Uterus (tissue), 2 donors: ENCODE results near the gene RNF111.

Source experiments
- CTCF ChIP-seq, 4 experiments: fragments of 200-600 bp in 2 of 4; fragments of 450-650 bp in 2 of 4; sonication (generic) in 2 of 4; IDR thresholded peaks; one replicate each; pipeline ENCODE4 v1.5.1; 2016 to 2019; ENCODE audit warnings: antibody characterized with exemption in 4 of 4, mild to moderate bottlenecking in 2 of 4, moderate library complexity in 1 of 4
- POLR2A ChIP-seq, 2 donors: fragments of 450-650 bp; IDR thresholded peaks; one replicate each; pipeline ENCODE4 v1.6.1; 2016; ENCODE audit warnings: antibody characterized with exemption in 2 of 2, mild to moderate bottlenecking in 1 of 2, moderate library complexity in 1 of 2

DNA sequence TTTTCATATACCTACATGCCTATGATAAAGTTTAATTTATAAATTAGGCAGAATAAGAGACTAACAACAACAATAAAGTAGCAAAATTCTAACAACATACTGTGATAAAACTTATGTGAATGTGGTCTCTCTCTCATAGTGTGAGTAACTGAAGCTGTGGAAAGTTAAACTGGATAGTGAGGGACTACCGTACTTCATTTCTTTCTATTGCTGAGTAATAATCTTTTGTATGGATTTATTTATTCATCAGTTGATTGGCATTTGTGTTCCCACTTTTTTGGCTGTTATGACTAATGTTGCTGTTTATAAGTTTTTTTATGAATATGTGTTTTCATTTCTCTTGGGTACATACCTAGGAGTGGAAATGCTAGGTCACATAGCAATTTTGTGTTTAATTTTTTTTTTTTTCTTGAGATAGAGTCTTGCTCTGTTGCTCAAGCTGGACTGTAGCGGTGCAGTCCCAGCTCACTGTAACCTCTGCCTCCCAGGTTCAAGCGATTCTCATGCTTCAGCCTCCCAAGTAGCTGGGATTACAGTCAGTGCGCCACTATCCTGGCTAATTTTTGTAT, 41.0 kb downstream of the RNF111 start:
- TF ChIP-seq CTCF (IDR thresholded peaks at IDR 0.05) (no peak), POLR2A (IDR thresholded peaks at IDR 0.05) (no peak)
